Measurements from ENCODE around the gene TMEM82. TPM values are rescaled to one million over a fixed set of nuclear protein-coding genes. Genes with fewer than 3 reads are reported as not detected.

Gene TMEM82
- total and polyA plus RNA-seq, 2 of the 13 experiments (the other 11 are each of a cell fraction or from before 2014, with no cell fraction given), result 0.24 to 0.97 TPM

GRCh38 chr1:15724949-15725880, 17.1 kb upstream of the TMEM82 start:
- Histone ChIP-seq H3K36me3 (replicated peaks in 1 of 2; ENCODE audit: control insufficient read depth in 1 of 2, insufficient read depth in 2 of 2, low read length in 2 of 2) (peaks cover 14 to 50% of the 10 kb centered on the region in 2 experiments; a peak in 4 of 5 replicates), H3K79me2 (ENCODE audit: insufficient read depth, low read length) (no peaks in the 10 kb centered on the region), H3K9me3 (ENCODE audit: low read length) (no peaks in the 10 kb centered on the region), H3K4me3 (replicated peaks in 1 of 3; ENCODE audit: insufficient read depth in 1 of 3, low read depth in 2 of 3, low read length in 3 of 3) (no peak overlapping the region), H3K27me3 (ENCODE audit: control insufficient read depth in 1 of 2, insufficient read depth in 2 of 2, low read length in 2 of 2) (no peaks in the 10 kb centered on the region), H3K4me1 (ENCODE audit: insufficient read depth, low read length) (no peaks in the 10 kb centered on the region), H3K4me2 (ENCODE audit: low read depth, low read length) (no peak overlapping the region), H4K20me1 (ENCODE audit: insufficient read depth, low read length) (no peaks in the 10 kb centered on the region), H3K9ac (ENCODE audit: insufficient read depth, low read depth, low read length) (no peak overlapping the region), H2AFZ (ENCODE audit: low read length) (no peak overlapping the region), H3K27ac (ENCODE audit: extremely low read length, insufficient read depth, low read length) (no peak overlapping the region)
- in situ Hi-C loops (cut with HindIII; ENCODE audit: extremely low pct_ligation_motif_present, low pct_unique_long_range_greater_than_20kb) (no loop called here), intact Hi-C loops (cut with micrococcal nuclease; ENCODE audit: unreplicated experiment) (no loop called here)
- CTCF ChIA-PET (ENCODE audit: low intra/inter-chr PET ratio, low total read pairs), result no interaction called here
- TF ChIP-seq, protein P1, sequence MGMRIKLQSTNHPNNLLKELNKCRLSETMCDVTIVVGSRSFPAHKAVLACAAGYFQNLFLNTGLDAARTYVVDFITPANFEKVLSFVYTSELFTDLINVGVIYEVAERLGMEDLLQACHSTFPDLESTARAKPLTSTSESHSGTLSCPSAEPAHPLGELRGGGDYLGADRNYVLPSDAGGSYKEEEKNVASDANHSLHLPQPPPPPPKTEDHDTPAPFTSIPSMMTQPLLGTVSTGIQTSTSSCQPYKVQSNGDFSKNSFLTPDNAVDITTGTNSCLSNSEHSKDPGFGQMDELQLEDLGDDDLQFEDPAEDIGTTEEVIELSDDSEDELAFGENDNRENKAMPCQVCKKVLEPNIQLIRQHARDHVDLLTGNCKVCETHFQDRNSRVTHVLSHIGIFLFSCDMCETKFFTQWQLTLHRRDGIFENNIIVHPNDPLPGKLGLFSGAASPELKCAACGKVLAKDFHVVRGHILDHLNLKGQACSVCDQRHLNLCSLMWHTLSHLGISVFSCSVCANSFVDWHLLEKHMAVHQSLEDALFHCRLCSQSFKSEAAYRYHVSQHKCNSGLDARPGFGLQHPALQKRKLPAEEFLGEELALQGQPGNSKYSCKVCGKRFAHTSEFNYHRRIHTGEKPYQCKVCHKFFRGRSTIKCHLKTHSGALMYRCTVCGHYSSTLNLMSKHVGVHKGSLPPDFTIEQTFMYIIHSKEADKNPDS (CRISPR knock-in tag; IDR thresholded peaks at IDR 0.05), result no peak
- TF ChIP-seq ZNF230 (CRISPR knock-in tag; IDR thresholded peaks at IDR 0.05), result no peak
- TF ChIP-seq, protein P2, sequence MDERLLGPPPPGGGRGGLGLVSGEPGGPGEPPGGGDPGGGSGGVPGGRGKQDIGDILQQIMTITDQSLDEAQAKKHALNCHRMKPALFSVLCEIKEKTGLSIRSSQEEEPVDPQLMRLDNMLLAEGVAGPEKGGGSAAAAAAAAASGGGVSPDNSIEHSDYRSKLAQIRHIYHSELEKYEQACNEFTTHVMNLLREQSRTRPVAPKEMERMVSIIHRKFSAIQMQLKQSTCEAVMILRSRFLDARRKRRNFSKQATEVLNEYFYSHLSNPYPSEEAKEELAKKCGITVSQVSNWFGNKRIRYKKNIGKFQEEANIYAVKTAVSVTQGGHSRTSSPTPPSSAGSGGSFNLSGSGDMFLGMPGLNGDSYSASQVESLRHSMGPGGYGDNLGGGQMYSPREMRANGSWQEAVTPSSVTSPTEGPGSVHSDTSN (CRISPR knock-in tag; IDR thresholded peaks at IDR 0.05), result no peak
- DNase-seq (ENCODE audit: low spot score) (no peak), ATAC-seq (no peak), FAIRE-seq (no peak)
- BruUV-seq (replicated peaks), result no TSS peak
- 96% methylated on average over 4 of the region's 26 CpGs for WGBS (ENCODE audit: low lambda C conversion rate)
- POLR2A ChIA-PET, result no interaction called here
